ES-I3 (cell line): ENCODE measurements around the gene RIN2.

Experiments
- H3K36me3 ChIP-seq: 2 replicates; pipeline ENCODE4 v1.6.1; 2013; ENCODE audit warnings: mild to moderate bottlenecking, low read length, control low read depth, moderate library complexity; ENCODE audit not compliant: insufficient read depth
- H3K4me1 ChIP-seq: 2 replicates; pipeline ENCODE4 v1.6.1; 2013; ENCODE audit warnings: mild to moderate bottlenecking, control low read depth, low read length; ENCODE audit not compliant: insufficient read depth
- H3K9ac ChIP-seq: 2 replicates; pipeline ENCODE4 v1.6.1; 2013; ENCODE audit warnings: low read depth, mild to moderate bottlenecking, low read length, moderate library complexity
- H3K9me3 ChIP-seq: 2 replicates; pipeline ENCODE4 v1.6.1; 2013; ENCODE audit warnings: mild to moderate bottlenecking, low read length, moderate library complexity; ENCODE audit not compliant: control insufficient read depth, insufficient read depth

Gene RIN2

GRCh38 chr20:19725814-19726525 is 32.1 kb upstream of the RIN2 start:
- Histone ChIP-seq H3K36me3 (no peaks in the 10 kb centered on the region), H3K4me1 (no peaks in the 10 kb centered on the region), H3K9ac (no peak overlapping the region), H3K9me3 (no peaks in the 10 kb centered on the region)

- Histone ChIP-seq H3K9me3 (no peaks in the 10 kb centered on the region), H3K9ac (no peak overlapping the region), H3K4me1 (no peaks in the 10 kb centered on the region), H3K36me3 (no peaks in the 10 kb centered on the region)
These were observed 30.7 kb upstream of the RIN2 start for GRCh38 chr20:19727251-19727847.

GRCh38 chr20:19729672-19730071 is 28.4 kb upstream of the RIN2 start:
- Histone ChIP-seq H3K36me3 (no peaks in the 10 kb centered on the region), H3K9me3 (no peaks in the 10 kb centered on the region), H3K4me1 (no peaks in the 10 kb centered on the region; the same call in 1 of the 2 replicates), H3K9ac (no peak overlapping the region)

GRCh38 chr20:19730706-19731105 is 27.4 kb upstream of the RIN2 start:
- Histone ChIP-seq H3K4me1 (peaks cover 10% of the 10 kb centered on the region; the same call in 1 of the 2 replicates), H3K36me3 (no peaks in the 10 kb centered on the region), H3K9me3 (no peaks in the 10 kb centered on the region), H3K9ac (no peak overlapping the region)

GRCh38 chr20:19734811-19735210 is 23.2 kb upstream of the RIN2 start:
- Histone ChIP-seq H3K9me3 (no peaks in the 10 kb centered on the region), H3K4me1 (peaks cover 12% of the 10 kb centered on the region; the same call in 1 of the 2 replicates), H3K36me3 (no peaks in the 10 kb centered on the region), H3K9ac (no peak overlapping the region)

GRCh38 chr20:19735446-19735845 is 22.6 kb upstream of the RIN2 start:
- H3K36me3 ChIP-seq, result no peaks in the 10 kb centered on the region
- peaks cover 12% of the 10 kb centered on the region; the same call in 1 of the 2 replicates for H3K4me1 ChIP-seq
- H3K9me3 ChIP-seq, result no peaks in the 10 kb centered on the region
- H3K9ac ChIP-seq, result no peak overlapping the region

GRCh38 chr20:19737025-19737424 is 21.0 kb upstream of the RIN2 start:
- Histone ChIP-seq H3K9ac (no peak overlapping the region), H3K9me3 (no peaks in the 10 kb centered on the region), H3K4me1 (peaks cover 12% of the 10 kb centered on the region; the same call in 1 of the 2 replicates), H3K36me3 (no peaks in the 10 kb centered on the region)

GRCh38 chr20:19738951-19739350 is 19.1 kb upstream of the RIN2 start:
- Histone ChIP-seq H3K36me3 (no peaks in the 10 kb centered on the region), H3K4me1 (peaks cover 12% of the 10 kb centered on the region; the same call in 1 of the 2 replicates), H3K9ac (no peak overlapping the region), H3K9me3 (no peaks in the 10 kb centered on the region)

- H3K9me3 ChIP-seq, result no peaks in the 10 kb centered on the region
- H3K4me1 ChIP-seq, result peaks cover 12% of the 10 kb centered on the region; the same call in 1 of the 2 replicates
- H3K36me3 ChIP-seq, result no peaks in the 10 kb centered on the region
- no peak overlapping the region for H3K9ac ChIP-seq
These were observed 18.7 kb upstream of the RIN2 start for GRCh38 chr20:19739351-19739750.

GRCh38 chr20:19740512-19740911 is 17.5 kb upstream of the RIN2 start:
- Histone ChIP-seq H3K36me3 (no peaks in the 10 kb centered on the region), H3K9me3 (no peaks in the 10 kb centered on the region), H3K9ac (no peak overlapping the region), H3K4me1 (peaks cover 4% of the 10 kb centered on the region; the same call in 1 of the 2 replicates)

GRCh38 chr20:19741924-19742323 is 16.1 kb upstream of the RIN2 start:
- H3K9ac ChIP-seq, result no peak overlapping the region
- no peaks in the 10 kb centered on the region for H3K36me3 ChIP-seq
- H3K9me3 ChIP-seq, result no peaks in the 10 kb centered on the region
- no peaks in the 10 kb centered on the region for H3K4me1 ChIP-seq

- H3K9ac ChIP-seq, result no peak overlapping the region
- no peaks in the 10 kb centered on the region for H3K4me1 ChIP-seq
- H3K36me3 ChIP-seq, result no peaks in the 10 kb centered on the region
- no peaks in the 10 kb centered on the region for H3K9me3 ChIP-seq
These were observed 15.0 kb upstream of the RIN2 start for GRCh38 chr20:19742974-19743639.

- Histone ChIP-seq H3K9me3 (no peaks in the 10 kb centered on the region), H3K9ac (no peak overlapping the region), H3K36me3 (no peaks in the 10 kb centered on the region), H3K4me1 (no peaks in the 10 kb centered on the region)
These were observed 14.4 kb upstream of the RIN2 start for GRCh38 chr20:19743640-19743995.

GRCh38 chr20:19745106-19745505 is 13.0 kb upstream of the RIN2 start:
- no peaks in the 10 kb centered on the region for H3K4me1 ChIP-seq
- H3K36me3 ChIP-seq, result no peaks in the 10 kb centered on the region
- H3K9ac ChIP-seq, result no peak overlapping the region
- no peaks in the 10 kb centered on the region for H3K9me3 ChIP-seq

GRCh38 chr20:19745584-19745983 is 12.5 kb upstream of the RIN2 start:
- Histone ChIP-seq H3K36me3 (no peaks in the 10 kb centered on the region), H3K9ac (no peak overlapping the region), H3K4me1 (no peaks in the 10 kb centered on the region), H3K9me3 (no peaks in the 10 kb centered on the region)
